PFSK-1 (cell line): ENCODE data around the gene THRB.

Experiments used
- FOXP2 ChIP-seq: optimal IDR thresholded peaks from 2 replicates; pipeline ENCODE3; 2011; ENCODE audit warnings: borderline replicate concordance, control low read depth, inconsistent platforms; ENCODE audit not compliant: insufficient read depth; ENCODE audit errors: extremely low read length, extremely low read depth
- POLR2AphosphoS5 ChIP-seq: IDR thresholded peaks from 2 replicates; pipeline ENCODE4 v1.6.1; 2012; ENCODE audit warnings: low read depth, mild to moderate bottlenecking, control low read depth, low read length, moderate library complexity
- REST ChIP-seq, 2 experiments: IDR thresholded peaks; 2 replicates each; pipeline versions ENCODE4 v1.6.1 to v1.8.0; 2011 to 2012; ENCODE audit warnings: low read depth in 2 of 2, low read length in 2 of 2, control low read depth in 1 of 2, inconsistent platforms in 1 of 2, mild to moderate bottlenecking in 1 of 2, moderate library complexity in 1 of 2; ENCODE audit not compliant: insufficient read depth in 1 of 2
- SIN3A ChIP-seq: IDR thresholded peaks from 2 replicates; pipeline ENCODE4 v1.6.1; 2012; ENCODE audit warnings: mild to moderate bottlenecking, low read length, moderate library complexity, borderline replicate concordance; ENCODE audit not compliant: insufficient read depth
- TAF1 ChIP-seq: IDR thresholded peaks from 2 replicates; pipeline ENCODE4 v1.6.1; 2012; ENCODE audit warnings: low read length, control low read depth, borderline replicate concordance; ENCODE audit not compliant: insufficient read depth

Gene THRB

GRCh38 chr3:24096695-24097290, 397.9 kb downstream of the THRB start:
- TF ChIP-seq TAF1 = no peak
- TF ChIP-seq SIN3A = no peak
- TF ChIP-seq FOXP2 = no peak
- no peak for TF ChIP-seq REST (IDR thresholded peaks at IDR 0.05; ENCODE audit: insufficient read depth in 1 of 2, low read depth in 2 of 2, low read length in 2 of 2)
- TF ChIP-seq POLR2AphosphoS5 = no peak

- TF ChIP-seq TAF1 = no peak
- TF ChIP-seq SIN3A = no peak
- TF ChIP-seq POLR2AphosphoS5 = no peak
- TF ChIP-seq FOXP2 = no peak
- no peak for TF ChIP-seq REST (IDR thresholded peaks at IDR 0.05; ENCODE audit: insufficient read depth in 1 of 2, low read depth in 2 of 2, low read length in 2 of 2)
Measured at GRCh38 chr3:24096271-24096670, 398.4 kb downstream of the THRB start.

- no peak for TF ChIP-seq POLR2AphosphoS5
- TF ChIP-seq FOXP2 = no peak
- TF ChIP-seq SIN3A = no peak
- no peak for TF ChIP-seq TAF1
- no peak for TF ChIP-seq REST (IDR thresholded peaks at IDR 0.05; ENCODE audit: insufficient read depth in 1 of 2, low read depth in 2 of 2, low read length in 2 of 2)
Measured at GRCh38 chr3:24088782-24089181, 405.9 kb downstream of the THRB start.

GRCh38 chr3:24087469-24087868, 407.2 kb downstream of the THRB start:
- TF ChIP-seq TAF1 (no peak), SIN3A (no peak)

- TF ChIP-seq FOXP2 = no peak
- TF ChIP-seq REST (IDR thresholded peaks at IDR 0.05; ENCODE audit: insufficient read depth in 1 of 2, low read depth in 2 of 2, low read length in 2 of 2) = no peak
- TF ChIP-seq POLR2AphosphoS5 = no peak
- no peak for TF ChIP-seq TAF1
- TF ChIP-seq SIN3A = no peak
Measured at GRCh38 chr3:24086617-24087404, 407.8 kb downstream of the THRB start.
